H1 (cell line): ENCODE results near the gene GNB1. TPM values are rescaled to one million over a fixed set of nuclear protein-coding genes. Genes with fewer than 3 reads are reported as not detected.

Source experiments
- CTCF ChIA-PET: fragments of 300-600 bp; sonication (Branson Sonifier 250); formaldehyde crosslinking; loops from one replicate; lab custom pipeline; 2021; ENCODE audit not compliant: partially characterized antibody; lab: Charles Lee
- POLR2A ChIA-PET: fragments of 300-600 bp; sonication (Branson Sonifier 250); formaldehyde crosslinking; loops from one replicate; lab custom pipeline; 2021; ENCODE audit warnings: inconsistent platforms; ENCODE audit not compliant: partially characterized antibody; lab: Charles Lee
- DNase-seq, 2 experiments: peaks; one replicate each; pipeline versions ENCODE4 v3.0.0 to v3.0.0-alpha.2; 2010 to 2022; ENCODE audit warnings: low spot score in 2 of 2, low read depth in 1 of 2, mixed read lengths in 1 of 2
- FAIRE-seq: peaks from 2 replicates; lab custom pipeline; 2011; peaks lifted over from hg19 to GRCh38; lab: Jason Lieb, UNC
- H2AFZ ChIP-seq: 2 replicates; pipeline ENCODE4 v1.8.1; 2012; ENCODE audit warnings: low read length, inconsistent platforms
- H2AK5ac ChIP-seq: 2 replicates; pipeline ENCODE4 v1.6.1; 2013; ENCODE audit warnings: low read depth, low read length
- H2BK120ac ChIP-seq: replicated peaks from 2 replicates; pipeline ENCODE3; 2013; ENCODE audit warnings: low read depth, low read length, inconsistent platforms
- H2BK12ac ChIP-seq: 2 replicates; pipeline ENCODE4 v1.6.1; 2013; ENCODE audit warnings: low read depth, low read length
- H2BK15ac ChIP-seq: 2 replicates; pipeline ENCODE4 v1.6.1; 2013; ENCODE audit warnings: low read length
- H2BK20ac ChIP-seq: 2 replicates; pipeline ENCODE4 v1.6.1; 2013; ENCODE audit warnings: low read length
- H2BK5ac ChIP-seq: 2 replicates; pipeline ENCODE4 v1.6.1; 2013; ENCODE audit warnings: low read depth, low read length
- H3K14ac ChIP-seq: 2 replicates; pipeline ENCODE4 v1.6.1; 2013; ENCODE audit warnings: inconsistent platforms; ENCODE audit not compliant: insufficient read length
- H3K18ac ChIP-seq: 2 replicates; pipeline ENCODE4 v1.6.1; 2013; ENCODE audit warnings: low read length; ENCODE audit errors: extremely low read depth
- H3K23ac ChIP-seq: 2 replicates; pipeline ENCODE4 v1.6.1; 2013; ENCODE audit warnings: inconsistent platforms; ENCODE audit not compliant: insufficient read length
- H3K23me2 ChIP-seq: 2 replicates; pipeline ENCODE4 v1.6.1; 2013; ENCODE audit warnings: low read depth, low read length
- H3K27ac ChIP-seq: 2 replicates; pipeline ENCODE4 v1.6.1; 2011; ENCODE audit warnings: low read depth, low read length, inconsistent platforms
- H3K27me3 ChIP-seq, 4 experiments: replicated peaks in 1 of 4; 1 replicate in 1 of 4; 2 replicates in 3 of 4; pipeline versions ENCODE4 v1.6.1 to v1.8.1; 2011 to 2013; ENCODE audit warnings: low read length in 3 of 4, mild to moderate bottlenecking in 3 of 4, inconsistent platforms in 2 of 4, mixed read lengths in 2 of 4, moderate library complexity in 1 of 4; ENCODE audit not compliant: control insufficient read depth in 3 of 4, insufficient read depth in 3 of 4; ENCODE audit errors: extremely low read depth in 1 of 4
- H3K36me3 ChIP-seq, 4 experiments: 2 replicates each; pipeline versions ENCODE4 v1.6.1 to v1.8.1; 2011 to 2013; ENCODE audit warnings: mild to moderate bottlenecking in 4 of 4, low read length in 3 of 4, moderate library complexity in 2 of 4, control low read depth in 1 of 4, inconsistent platforms in 1 of 4; ENCODE audit not compliant: insufficient read depth in 4 of 4, control insufficient read depth in 2 of 4
- H3K4ac ChIP-seq: replicated peaks from 2 replicates; pipeline ENCODE3; 2013; ENCODE audit warnings: low read length, low read depth, mixed read lengths, inconsistent platforms; ENCODE audit not compliant: insufficient read length
- H3K4me1 ChIP-seq, 4 experiments: replicated peaks in 1 of 4; 1 replicate in 1 of 4; 2 replicates in 3 of 4; pipeline versions ENCODE4 v1.6.1 to v1.8.1; 2011 to 2013; ENCODE audit warnings: low read length in 3 of 4, inconsistent platforms in 2 of 4, mixed read lengths in 1 of 4; ENCODE audit not compliant: insufficient read depth in 4 of 4, control insufficient read depth in 3 of 4
- H3K4me2 ChIP-seq, 2 experiments: 2 replicates each; pipeline versions ENCODE4 v1.6.1 to v1.8.1; 2011 to 2013; ENCODE audit warnings: low read depth in 2 of 2, low read length in 2 of 2, control low read depth in 1 of 2, inconsistent platforms in 1 of 2, mild to moderate bottlenecking in 1 of 2; ENCODE audit not compliant: insufficient read depth in 1 of 2
- H3K4me3 ChIP-seq, 4 experiments: fragments of 200-600, 300-600 bp in 1 of 4; sonication (generic), shearing (Covaris generic), sonication (Bioruptor Twin) in 1 of 4; 2 replicates each; pipeline versions ENCODE4 v1.5.1 to v1.8.1; 2011 to 2016; ENCODE audit warnings: low read length in 4 of 4, low read depth in 3 of 4, control low read depth in 2 of 4, inconsistent platforms in 2 of 4, mild to moderate bottlenecking in 2 of 4, mixed read lengths in 1 of 4, moderate library complexity in 1 of 4; ENCODE audit not compliant: insufficient read depth in 2 of 4; ENCODE audit errors: extremely low read depth in 1 of 4
- H3K56ac ChIP-seq: replicated peaks from 2 replicates; pipeline ENCODE3; 2013; ENCODE audit warnings: low read depth, mild to moderate bottlenecking, mixed read lengths, low read length, inconsistent platforms; ENCODE audit not compliant: insufficient read length
- H3K79me1 ChIP-seq: 2 replicates; pipeline ENCODE4 v1.6.1; 2013; ENCODE audit warnings: low read depth, low read length, control low read depth
- H3K79me2 ChIP-seq, 2 experiments: 2 replicates each; pipeline versions ENCODE4 v1.6.1 to v1.8.1; 2012 to 2013; ENCODE audit warnings: low read length in 2 of 2, mild to moderate bottlenecking in 2 of 2, inconsistent platforms in 1 of 2; ENCODE audit not compliant: insufficient read depth in 2 of 2, control insufficient read depth in 1 of 2
- H3K9ac ChIP-seq, 4 experiments: replicated peaks in 1 of 4; 1 replicate in 1 of 4; 2 replicates in 3 of 4; pipeline versions ENCODE4 v1.6.1 to v1.8.1; 2011 to 2013; ENCODE audit warnings: low read depth in 3 of 4, low read length in 3 of 4, control low read depth in 2 of 4, mild to moderate bottlenecking in 2 of 4, moderate library complexity in 2 of 4, inconsistent platforms in 1 of 4; ENCODE audit errors: extremely low read depth in 1 of 4
- H3K9me3 ChIP-seq, 2 experiments: 2 replicates each; pipeline versions ENCODE4 v1.6.1 to v1.8.1; 2012 to 2013; ENCODE audit warnings: mild to moderate bottlenecking in 2 of 2, moderate library complexity in 2 of 2, control low read depth in 1 of 2, inconsistent platforms in 1 of 2, low read depth in 1 of 2, low read length in 1 of 2, mixed read lengths in 1 of 2; ENCODE audit not compliant: insufficient read depth in 2 of 2
- H4K20me1 ChIP-seq, 2 experiments: replicated peaks in 1 of 2; 2 replicates each; pipeline versions ENCODE3 to v1.8.1; 2011 to 2013; ENCODE audit warnings: inconsistent platforms in 2 of 2, low read length in 2 of 2, mild to moderate bottlenecking in 1 of 2; ENCODE audit not compliant: insufficient read depth in 2 of 2, control insufficient read depth in 1 of 2
- H4K5ac ChIP-seq: 2 replicates; pipeline ENCODE4 v1.6.1; 2013; ENCODE audit warnings: low read length, low read depth, mixed read lengths, inconsistent platforms; ENCODE audit not compliant: insufficient read length
- H4K8ac ChIP-seq: 2 replicates; pipeline ENCODE4 v1.8.0; 2013; ENCODE audit warnings: mild to moderate bottlenecking, moderate library complexity, low read length, inconsistent platforms; ENCODE audit not compliant: insufficient read depth; ENCODE audit errors: extremely low read depth
- H4K91ac ChIP-seq: replicated peaks from 2 replicates; pipeline ENCODE3; 2013; ENCODE audit warnings: low read length, mixed read lengths, inconsistent platforms; ENCODE audit not compliant: insufficient read length
- CHD2 ChIP-seq: IDR thresholded peaks from 2 replicates; pipeline ENCODE4 v1.6.1; 2012; ENCODE audit warnings: low read length, improper control_type of control experiment
- WGBS, 2 experiments: shearing (Covaris generic) in 1 of 2; methylation state at CpG; one replicate each; pipeline versions ENCODE4 v1.1.6 to v1.1.7; 2013 to 2015; ENCODE audit warnings: low lambda C conversion rate in 2 of 2, mixed read lengths in 2 of 2, inconsistent platforms in 1 of 2, low coverage in 1 of 2, missing lambda C conversion rate in 1 of 2; ENCODE audit not compliant: insufficient replicate concordance in 2 of 2, insufficient coverage in 1 of 2, insufficient read length in 1 of 2; ENCODE audit errors: extremely low coverage in 1 of 2, missing lambda C conversion rate in 1 of 2; 5-methylcytosine and 5-hydroxymethylcytosine counted together
- polyA plus RNA-seq, 7 experiments: library from polyadenylated mRNA; depleted of rRNA in 3 of 7; stranded (reverse) in 5 of 7; unstranded in 2 of 7; fragments of >200 nt in 5 of 7; fragments of 200-250 nt in 2 of 7; gene quantifications; 1 replicate in 5 of 7; 2 replicates in 1 of 7; 4 replicates in 1 of 7; pipeline versions ENCODE4 v1.2.1 to v1.2.3, GENCODE V29; 2011 to 2013; ENCODE audit warnings: missing spikeins in 2 of 7, mixed read lengths in 2 of 7
- total RNA-seq: library from RNA; stranded (reverse); fragmentation: NEBNext Ultra II Directional; extraction: Animal tissue kit (Norgen Biotek cat#: 25700); gene quantifications from 2 replicates; pipeline ENCODE4 v1.2.1, GENCODE V29; 2021

GNB1 gene
- total and polyA plus RNA-seq, 2 of the 8 experiments (the other 6 are each of a cell fraction or from before 2014, with no cell fraction given), result 343 to 382 TPM

DNA sequence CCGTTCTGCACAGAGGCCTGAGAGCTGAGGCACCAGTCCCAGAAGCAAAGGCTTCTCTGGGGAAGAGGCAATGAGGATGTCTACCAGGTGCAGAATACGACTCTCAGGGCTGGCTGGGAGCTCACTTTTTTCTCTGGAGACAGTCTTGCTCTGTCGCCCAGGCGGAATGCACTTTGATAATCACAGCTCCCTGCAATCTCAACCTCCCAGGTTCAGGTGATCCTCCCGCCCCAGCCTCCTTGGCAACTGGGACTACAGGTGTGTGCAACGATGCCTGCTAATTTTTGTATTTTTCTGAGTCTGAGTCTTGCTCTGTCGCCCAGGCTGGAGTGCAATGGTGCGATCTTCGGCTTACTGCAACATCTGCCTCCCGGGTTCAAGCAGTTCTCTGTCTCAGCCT, 130.2 kb downstream of the GNB1 start:
- Histone ChIP-seq H4K5ac (no peak overlapping the region), H3K4me1 (no peaks in the 10 kb centered on the region), H2AK5ac (no peak overlapping the region), H3K56ac (no peak overlapping the region), H3K4me3 (no peak overlapping the region), H2BK15ac (no peak overlapping the region), H3K14ac (no peak overlapping the region), H2AFZ (no peak overlapping the region), H3K27me3 (no peaks in the 10 kb centered on the region), H3K4me2 (no peak overlapping the region), H3K23ac (no peak overlapping the region), H4K91ac (no peak overlapping the region), H3K9me3 (no peaks in the 10 kb centered on the region), H3K4ac (no peak overlapping the region), H3K79me2 (peaks cover 5 to 35% of the 10 kb centered on the region in 2 experiments; a peak in 3 of 4 replicates), H4K20me1 (peaks cover 22 to 35% of the 10 kb centered on the region in 2 experiments), H3K79me1 (peaks cover 15% of the 10 kb centered on the region), H2BK120ac (no peak overlapping the region), H3K36me3 (peaks cover 10 to 60% (median 38%) of the 10 kb centered on the region in 4 experiments), H2BK5ac (no peak overlapping the region), H3K23me2 (no peaks in the 10 kb centered on the region)
- no peak for FAIRE-seq
- POLR2A ChIA-PET, result no interaction called here
- 91% methylated on average over 10 of the region's 10 CpGs; no CpG with 5 or more reads in 1 of the 2 experiments for WGBS, 2 experiments
- CTCF ChIA-PET, result interaction anchor here (2.1 kb wide), 1 partner anchor 16 kb away, joined by 6 read pairs; no protein-coding TSS in a partner anchor
- no peak for TF ChIP-seq CHD2
- TF ChIP-seq, all 59 proteins: peak for 0
- H3K9ac ChIP-seq, result no peak overlapping the region
- DNase-seq, result no peak
- no peak overlapping the region for H3K18ac ChIP-seq
- no peak overlapping the region for H4K8ac ChIP-seq
- H2BK12ac ChIP-seq, result no peak overlapping the region
- H2BK20ac ChIP-seq, result no peak overlapping the region
- H3K27ac ChIP-seq, result no peak overlapping the region
